Measurements from ENCODE around the gene CCDC127.

DNA sequence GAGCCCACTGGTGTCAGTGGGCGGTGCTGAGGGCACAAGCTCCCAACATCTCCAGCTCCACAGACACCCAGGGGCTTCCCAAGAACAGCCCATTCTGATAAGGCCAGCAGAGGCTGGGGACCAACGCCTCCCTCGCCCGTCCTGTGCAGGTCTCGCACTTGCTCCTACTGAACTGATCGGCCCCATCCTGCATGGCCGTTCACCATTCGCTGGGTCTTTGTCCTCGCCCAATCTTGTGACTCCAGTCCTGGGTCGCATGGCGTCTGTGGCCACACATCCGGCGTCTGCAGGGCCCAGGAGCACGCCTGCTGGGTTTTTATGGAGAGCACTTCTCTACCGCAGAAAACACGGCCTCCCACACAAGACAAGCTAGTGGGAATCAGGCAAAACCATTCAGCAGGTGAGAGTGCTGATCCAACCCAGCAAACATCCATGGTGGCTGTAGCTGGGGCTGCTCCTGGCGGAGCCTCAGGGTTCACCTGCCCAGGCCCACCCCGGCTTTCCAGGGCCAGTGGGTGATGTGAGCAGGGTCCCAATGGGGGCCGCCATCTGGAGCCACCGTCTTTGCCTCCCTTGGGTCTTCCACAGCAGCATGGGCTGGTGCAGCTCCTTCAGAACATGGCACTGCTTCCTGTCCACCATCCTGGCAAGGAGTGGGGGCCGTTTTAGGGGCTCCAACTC is 19.3 kb downstream of the CCDC127 start:
- no peak for TF ChIP-seq ZNF274 (IDR thresholded peaks at IDR 0.05; ENCODE audit: low read depth, low read length)
- no peak for TF ChIP-seq SUZ12 (IDR thresholded peaks at IDR 0.05; ENCODE audit: extremely low read depth, insufficient read depth, insufficient read length)
